Esophagus mucosa (tissue), 1 donor: Measurements from ENCODE around the gene MOB3B. TPM values are rescaled to one million over a fixed set of nuclear protein-coding genes. Genes with fewer than 3 reads are reported as not detected.

Experiments used
- ATAC-seq: fragments of 200-7000 bp; cut with Tn5 transposase; one replicate; pipeline ENCODE4 v1.9.1; 2020
- total RNA-seq: library from RNA; stranded (reverse); gene quantifications from one replicate; pipeline ENCODE4 v1.2.4, GENCODE V29; 2023
- donor health status: DM: yes; HTN: yes; CAD: no.

Gene MOB3B
- total RNA-seq, 1 donor from 2014 or later, result 3.7 TPM

DNA sequence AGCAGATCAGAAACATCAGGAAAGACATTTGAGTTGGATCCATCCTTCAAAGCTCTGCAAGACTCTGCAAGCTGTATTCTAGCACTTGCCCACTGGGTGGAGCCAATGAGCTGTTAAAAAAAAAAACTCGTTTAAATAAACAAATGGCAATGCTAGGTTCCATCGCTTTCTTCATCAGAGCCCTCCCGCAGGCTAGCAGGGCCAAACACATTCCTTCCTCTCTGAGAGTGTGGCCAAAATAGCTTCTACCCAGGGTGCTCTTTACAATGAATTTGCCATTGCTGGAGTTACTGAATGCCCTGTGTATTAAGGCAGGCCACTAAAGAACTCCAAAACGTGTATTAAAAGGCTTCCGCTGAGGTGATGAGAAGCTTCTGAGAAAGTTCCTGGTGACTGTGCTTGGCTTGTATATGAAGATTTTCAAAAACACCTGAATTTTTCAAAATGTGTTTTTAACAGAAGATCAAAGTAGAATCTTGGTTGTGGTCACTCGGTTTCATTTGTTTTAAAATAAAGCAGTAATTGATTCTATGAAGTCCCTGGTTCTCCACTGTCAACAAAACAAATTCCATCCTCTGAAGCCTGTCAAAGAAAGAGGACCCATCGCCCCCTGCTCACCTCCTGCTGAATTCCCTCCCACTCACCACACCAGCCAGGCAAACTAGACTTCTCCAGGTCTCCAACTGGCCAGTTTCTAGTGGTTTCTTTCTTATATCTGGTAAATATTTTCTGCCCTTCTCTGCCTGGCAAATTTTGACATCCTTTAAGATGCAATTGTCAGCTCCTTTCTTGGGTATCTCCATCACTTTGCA is 196.2 kb downstream of the MOB3B start:
- ATAC-seq, result peak; percentile 84

DNA sequence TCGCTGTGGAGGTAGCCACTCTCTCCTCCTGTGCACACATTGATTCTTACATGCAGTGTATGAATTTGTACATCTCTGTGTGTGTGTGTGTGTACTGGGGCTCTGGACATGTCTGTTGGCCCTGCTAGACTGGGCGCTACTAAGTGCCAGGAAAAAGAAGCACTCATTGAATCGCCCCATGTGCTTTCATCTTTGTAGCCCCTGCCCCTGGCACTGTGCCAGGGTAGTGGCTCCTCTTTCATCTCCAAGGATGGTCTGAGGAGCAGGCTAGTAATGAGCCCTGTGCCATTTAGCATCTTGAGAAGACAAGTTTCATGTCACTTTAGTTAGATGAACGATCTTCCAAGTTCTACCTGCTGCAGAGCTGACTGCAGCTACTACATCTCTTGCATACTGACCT is 198.2 kb downstream of the MOB3B start:
- ATAC-seq, result no peak

DNA sequence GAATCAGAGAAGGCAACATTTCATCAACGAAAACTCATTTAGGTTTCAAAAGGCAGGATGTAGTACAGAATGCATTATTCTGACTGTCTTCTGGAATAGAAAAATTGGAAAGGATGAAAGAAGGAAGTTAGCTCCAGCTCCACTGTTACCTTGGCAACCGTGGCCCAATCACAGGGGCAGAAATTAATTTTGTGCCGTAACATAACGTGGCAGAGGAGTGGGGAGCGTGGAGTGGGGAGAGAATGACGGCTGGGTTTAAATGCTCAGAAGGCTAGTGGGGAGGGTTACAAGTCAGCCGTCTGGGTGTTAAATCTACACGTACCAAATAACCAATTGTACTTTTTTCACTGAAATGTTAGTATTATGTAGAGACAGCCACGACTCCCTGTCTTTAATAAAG is 200.3 kb downstream of the MOB3B start:
- no peak for ATAC-seq

DNA sequence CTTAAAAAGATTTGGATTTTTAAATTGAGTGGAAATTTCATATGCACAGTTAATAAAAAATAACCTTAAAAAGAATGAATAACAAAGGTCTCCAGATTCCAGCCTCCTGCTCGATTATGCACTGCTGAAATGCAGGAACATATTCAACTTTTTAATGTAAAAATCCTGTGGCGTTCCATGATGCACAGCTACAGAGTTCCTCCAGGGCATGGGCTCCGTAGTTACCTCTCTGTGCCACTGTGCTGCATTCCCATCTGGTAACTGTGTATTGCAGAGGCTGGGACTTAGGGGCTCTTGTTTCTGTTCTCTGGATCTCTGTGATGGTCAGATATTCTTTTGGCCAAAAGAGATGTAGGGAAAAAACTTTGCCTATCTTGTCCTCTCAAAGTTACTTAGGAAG is 201.1 kb downstream of the MOB3B start:
- ATAC-seq, result no peak

DNA sequence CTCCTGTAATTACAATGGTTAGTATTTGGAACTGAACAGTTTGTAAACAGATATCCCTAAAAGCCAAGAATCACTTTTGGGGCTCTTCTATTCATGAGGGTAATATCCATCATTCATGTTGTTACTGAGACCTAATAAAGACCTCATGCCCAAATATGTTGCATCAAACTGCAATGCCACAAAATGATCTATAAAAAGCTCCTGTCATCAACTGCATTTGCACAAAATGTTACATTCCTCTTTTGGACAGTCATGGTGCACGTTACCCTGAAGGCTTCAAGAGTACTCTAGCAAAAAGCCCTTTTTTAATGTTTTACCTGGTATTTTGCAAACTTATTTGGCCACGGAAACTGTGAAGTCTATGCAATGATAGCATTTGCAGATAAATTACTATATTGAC is 218.4 kb downstream of the MOB3B start:
- no peak for ATAC-seq

DNA sequence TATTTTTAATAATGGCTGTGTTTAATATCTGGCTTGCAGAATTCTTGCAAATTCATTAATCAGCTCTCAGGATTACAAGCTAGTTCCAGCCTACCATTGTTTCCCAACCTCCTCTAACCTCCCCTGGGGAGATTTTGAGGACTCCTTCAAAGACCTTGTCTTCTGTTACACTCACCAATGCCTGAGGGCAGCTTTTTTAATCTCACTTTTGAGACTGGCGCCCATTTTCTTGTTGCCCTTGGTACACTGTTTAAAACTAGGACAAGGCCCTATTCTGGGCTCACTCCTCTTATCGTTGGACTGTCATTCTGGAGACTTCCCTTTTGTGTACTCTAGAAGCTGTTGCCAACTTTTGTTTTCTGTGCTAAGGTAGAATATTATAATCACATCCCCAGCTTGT is 219.0 kb downstream of the MOB3B start:
- ATAC-seq, result no peak

DNA sequence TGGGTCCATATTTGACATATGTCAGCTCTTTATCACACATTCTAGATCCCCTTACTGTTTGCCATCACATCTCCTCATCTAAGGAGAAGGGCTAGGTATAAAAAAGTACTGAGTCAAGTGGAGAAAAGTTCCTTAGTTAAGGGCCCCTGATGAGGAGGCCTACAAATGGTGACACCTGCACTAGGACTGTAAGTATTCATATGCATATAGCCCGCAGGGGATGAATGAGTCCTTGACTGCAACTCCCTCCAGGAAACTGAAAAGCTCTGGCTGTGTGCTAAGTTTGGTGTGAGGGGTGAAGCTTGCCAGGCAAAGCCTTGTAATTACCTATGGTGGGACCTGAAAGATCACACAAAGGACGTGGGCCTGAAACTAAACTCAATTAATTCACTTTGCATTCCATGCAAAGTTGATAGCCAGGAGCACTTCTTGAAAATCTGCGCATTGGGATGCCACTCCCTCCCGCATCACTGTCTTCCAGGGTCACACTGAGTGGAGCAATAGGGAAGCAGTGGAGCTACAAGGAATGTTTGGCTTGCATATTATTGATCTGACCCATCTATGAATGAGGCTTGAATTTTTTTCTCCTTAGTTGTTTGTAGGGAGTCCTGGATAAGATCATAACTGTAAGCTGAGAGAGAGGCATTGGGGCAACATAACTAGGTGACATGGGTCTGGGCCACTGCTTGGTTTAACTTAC is 220.8 kb downstream of the MOB3B start:
- ATAC-seq, result no peak

DNA sequence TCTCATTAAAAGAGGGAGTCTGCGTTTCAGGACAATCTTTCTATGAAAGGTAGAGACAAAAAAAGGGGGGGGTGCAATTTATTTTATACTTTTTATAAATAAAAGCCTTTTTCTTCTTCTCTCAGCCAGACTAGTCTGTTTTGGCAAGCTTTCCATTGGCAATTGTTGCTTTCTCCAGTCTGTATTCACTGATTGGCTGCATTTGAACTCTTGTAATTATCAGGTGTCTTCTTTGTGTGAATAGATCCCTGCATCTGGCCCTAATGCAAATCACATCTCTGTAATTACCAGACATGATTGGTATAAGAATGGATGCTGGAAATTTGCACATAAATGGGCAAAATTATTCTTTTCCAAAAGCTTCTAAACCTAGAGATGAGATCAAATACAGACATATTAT is 225.1 kb downstream of the MOB3B start:
- ATAC-seq, result no peak

DNA sequence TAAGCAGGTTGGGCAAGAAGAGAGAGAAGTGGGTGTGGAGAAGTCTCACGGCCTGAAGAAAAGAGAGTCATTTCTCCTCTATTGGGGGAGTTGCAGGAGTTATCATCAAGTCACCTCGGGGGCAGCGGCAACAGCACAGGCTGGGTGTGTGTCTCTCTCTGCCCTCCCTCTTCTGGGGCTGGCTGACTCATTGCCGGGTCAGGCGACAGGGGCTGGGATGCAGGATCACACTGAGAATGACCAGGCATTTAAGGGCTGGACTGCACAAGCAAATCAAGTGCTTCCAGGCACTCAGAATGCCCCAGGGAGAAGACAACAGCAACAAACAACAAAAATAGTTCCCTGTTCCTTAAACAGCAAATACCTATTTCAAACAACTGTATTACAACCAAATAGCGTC is 226.4 kb downstream of the MOB3B start:
- ATAC-seq, result no peak

DNA sequence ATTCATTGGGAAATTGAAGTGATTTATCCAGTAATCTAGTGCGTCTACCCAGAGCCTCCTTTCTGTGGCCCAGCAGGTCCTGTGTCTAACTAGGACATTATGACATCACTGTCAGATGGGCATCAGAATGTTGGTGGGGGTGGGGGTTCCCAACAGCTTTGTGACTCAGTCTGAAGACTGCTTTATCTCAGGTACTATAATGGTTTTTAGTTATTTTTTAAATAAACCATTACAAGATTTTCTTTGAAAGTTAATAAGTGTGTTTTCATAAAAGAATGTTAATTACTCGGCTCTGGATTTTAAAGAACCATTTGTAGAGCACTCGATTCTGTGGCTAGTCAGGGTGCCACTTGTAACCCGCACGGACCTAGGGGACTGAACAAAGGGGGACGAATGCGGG is 232.6 kb downstream of the MOB3B start, which contains the start of gene EQTN:
Gene EQTN (minus strand): TSS at position 101 of the 400 bp plus-strand sequence. CDS start 95 bp downstream, at position 6.
- ATAC-seq, result no peak

DNA sequence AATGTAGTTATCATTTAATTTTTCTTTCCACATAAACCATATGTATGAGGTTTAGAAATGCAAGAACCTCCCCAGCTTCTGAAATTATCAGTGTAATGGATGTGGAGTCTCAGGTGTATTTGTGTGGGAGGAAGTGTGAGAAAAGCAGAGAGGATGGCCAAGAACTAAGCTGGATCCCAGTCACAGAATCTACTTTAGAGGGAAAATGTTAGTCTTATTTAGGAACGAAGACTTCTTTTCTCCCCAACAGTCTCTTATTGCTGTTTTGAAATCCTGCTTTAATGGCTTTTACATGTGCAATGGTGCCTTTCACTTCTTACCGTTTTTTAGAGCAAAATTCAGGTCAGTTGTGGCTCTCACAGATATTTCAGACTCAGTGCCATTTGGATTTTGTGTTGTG is 235.6 kb downstream of the MOB3B start:
- ATAC-seq, result no peak

DNA sequence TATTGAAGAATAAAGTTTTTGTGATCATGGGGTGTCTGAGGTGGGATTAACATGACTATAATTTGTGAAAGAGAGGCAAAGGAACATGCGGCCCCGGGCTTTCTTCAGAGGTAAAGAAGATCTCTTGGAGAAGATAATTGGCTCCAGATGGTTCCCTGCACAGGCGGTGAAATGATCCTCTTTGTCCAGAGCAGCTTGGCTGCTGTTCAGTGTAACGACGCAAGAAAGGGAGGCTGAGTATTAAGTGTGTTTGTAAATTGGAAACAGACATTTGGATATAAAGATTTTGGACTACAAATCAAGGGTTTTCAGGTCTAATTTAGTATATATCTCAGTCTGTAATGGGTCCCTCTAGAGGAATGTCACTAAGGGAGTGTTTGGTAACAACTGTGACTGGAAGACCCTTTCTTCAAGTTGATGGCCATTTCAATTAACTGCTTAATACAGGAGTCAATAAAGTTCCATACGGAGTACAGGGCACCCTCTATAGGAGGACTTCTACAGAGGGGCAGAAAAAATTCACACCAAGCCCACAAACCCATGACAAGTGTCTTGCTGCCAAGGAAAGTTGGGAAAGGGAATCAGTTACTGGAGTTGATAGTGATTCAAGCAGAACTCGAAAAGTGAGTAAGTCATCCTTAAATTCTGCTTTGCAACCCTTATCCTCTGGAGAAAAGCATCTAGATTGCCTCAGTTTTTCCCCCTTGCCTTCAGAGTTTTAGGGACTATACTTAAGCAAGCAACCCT is 236.8 kb downstream of the MOB3B start:
- ATAC-seq, result no peak

DNA sequence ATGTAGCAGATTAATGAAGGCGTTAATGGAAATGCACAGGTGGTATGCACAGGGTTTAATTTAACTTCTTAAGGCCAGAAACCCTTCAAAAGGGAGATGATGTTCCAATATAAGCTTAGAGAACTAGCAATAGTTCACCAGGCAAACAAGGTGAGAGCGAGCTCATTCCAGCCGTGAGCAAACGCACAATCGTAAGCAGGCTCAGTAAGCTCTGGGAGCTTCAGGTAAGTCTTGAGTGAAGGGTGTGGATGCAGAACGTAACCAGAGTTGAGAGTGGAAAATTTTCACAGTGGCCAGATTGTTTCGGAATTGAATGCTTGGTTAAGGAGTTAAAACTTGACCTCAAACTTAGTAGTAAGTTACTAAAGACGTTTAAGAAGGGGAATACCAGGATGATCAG is 238.3 kb downstream of the MOB3B start:
- ATAC-seq, result no peak

DNA sequence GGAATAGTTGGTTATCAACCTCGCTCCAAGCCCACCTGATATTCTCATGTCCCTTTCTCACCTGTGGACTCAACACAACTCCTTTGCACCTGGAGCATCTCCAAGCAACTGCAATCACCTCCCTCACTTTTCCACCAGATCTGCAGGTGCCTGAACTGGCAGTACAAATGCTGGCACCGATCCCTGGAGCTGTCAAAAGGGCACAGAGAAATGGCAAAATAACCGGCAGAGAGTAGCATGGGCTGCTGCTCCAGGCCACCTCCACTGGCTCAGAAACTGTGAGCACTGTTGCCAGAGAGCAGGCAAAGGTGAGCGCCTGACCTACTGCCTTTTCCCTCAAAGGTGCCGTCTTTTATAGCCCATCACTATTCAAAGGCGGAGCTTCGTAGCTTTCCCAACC is 247.3 kb downstream of the MOB3B start:
- no peak for ATAC-seq

DNA sequence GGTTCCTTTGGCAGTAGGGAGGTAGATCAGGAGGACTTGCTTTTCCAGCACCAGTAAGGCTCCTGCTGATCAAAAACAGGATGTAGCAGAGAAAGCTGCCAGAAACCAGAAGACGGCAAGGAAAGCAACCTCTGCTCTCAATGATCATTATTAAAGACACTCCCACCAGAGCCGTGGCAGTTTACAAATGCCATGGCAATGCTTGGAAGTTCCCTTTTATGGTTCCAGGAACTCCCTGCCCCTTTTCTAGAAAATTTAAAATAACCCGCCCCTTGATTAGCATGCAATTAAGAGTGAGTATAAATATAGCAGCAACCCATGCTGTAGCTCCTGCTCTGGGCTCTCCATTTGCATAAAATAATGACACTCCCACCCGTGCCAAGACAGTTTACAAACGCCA is 248.8 kb downstream of the MOB3B start:
- ATAC-seq, result no peak

DNA sequence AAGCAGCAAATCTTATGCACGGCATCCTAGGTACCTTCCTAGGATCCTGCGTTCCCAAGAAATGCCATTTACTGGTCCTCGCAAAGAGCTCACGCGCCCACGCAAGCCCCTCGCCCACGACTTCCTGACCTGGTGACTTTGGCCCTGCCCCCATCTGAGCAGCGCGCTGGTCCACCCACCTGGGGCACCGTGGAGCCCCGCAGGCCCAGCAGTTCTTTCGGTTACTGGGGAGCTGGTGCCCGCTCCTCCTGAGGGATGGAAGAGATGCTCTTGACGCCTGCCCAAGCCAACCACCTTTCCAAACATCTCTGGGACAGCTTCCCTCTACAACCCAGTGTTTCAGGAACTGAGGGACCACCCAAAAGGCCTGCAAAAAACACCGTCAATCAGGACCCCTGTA is 249.4 kb downstream of the MOB3B start:
- no peak for ATAC-seq

DNA sequence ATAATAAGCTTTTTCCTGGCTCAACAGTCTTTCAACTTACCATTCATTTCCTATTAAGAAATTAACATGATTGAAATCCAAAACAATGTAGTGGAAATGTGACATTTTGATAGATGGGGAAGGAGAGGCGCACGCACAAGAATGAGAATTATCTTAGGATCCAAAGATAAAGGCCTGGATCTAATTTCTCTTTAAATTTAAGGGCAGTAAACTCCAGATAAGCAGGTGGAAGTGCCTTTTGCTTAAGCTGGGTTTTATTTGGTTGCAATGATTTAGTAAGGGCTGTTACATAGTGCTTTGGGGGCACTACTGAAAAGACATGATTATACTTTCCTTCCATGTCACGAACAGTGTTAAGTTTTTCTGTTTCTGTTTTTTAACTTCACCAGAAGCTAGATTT is 250.0 kb downstream of the MOB3B start:
- no peak for ATAC-seq

DNA sequence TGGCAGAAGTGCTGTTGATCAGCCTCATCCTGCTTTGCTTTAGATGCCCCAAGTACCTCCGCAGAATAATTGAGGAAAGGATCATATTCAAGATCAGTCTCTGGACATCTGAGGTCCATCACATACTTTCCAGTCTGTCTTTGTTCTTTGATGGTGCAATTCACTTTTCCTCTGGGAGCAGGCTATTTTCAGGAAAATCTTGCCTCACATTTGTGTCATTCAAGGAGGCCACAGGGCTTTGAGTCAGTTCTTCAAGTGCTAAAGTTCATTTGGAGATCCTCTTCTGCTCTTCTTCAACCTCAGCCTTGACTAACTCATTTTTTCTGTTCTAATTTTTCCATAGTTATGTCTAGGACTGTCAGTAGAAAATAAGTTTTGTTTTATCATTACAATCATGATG is 251.2 kb downstream of the MOB3B start:
- ATAC-seq, result no peak

DNA sequence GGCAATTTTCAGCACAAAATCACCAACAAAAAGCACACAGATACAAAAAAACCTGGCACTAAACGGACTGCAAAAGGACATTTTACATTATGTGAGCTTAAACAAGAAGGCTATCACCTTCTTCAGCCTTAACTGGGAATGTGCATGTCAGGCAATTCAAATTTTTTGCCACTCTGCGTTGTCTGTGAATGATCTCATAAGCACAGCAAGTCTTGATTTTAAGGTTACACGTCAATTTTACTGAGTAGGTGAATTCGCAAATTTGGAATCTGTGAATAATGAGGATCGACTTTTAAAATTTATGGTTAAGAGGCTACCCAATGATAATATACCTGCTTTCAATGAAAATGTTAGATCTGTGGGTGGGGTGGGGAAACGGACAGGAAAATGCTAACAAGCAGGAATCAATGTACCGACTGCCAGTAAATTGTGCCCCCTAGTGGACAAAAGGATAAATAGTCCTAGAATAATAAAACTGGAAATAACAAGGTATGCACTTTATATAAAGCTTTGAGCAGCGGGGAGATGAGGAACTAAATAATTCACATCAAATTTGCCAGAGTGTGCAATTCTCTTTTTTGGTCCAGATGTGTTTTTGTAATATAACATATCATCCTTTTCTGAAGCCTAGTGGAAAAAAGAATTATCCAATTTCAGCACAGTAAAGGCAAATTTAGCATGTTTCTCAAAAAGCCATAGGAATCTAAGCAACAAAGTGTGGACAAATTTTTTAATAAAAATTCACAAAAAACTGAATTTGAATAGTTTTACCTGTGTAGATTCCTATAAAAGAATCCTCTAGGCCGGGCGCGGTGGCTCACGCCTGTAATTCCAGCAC is 253.2 kb downstream of the MOB3B start:
- no peak for ATAC-seq
